HEK293 (cell line): ENCODE data around the gene SLC39A1.

ENCODE experiments used
- CTCF ChIA-PET: fragments of 350-600 bp; formaldehyde crosslinking; extraction: SDS; loops from one replicate; lab custom pipeline; 2021; ENCODE audit warnings: antibody characterized with exemption; lab: Yijun Ruan, JAX
- POLR2A ChIA-PET: fragments of 300-600 bp; formaldehyde crosslinking; extraction: SDS; loops from one replicate; lab custom pipeline; 2020; ENCODE audit warnings: antibody characterized with exemption, inconsistent platforms; lab: Yijun Ruan, JAX
- H3K27ac ChIP-seq: fragments of 200-500 bp; sonication (Bioruptor generic); 2 replicates; pipeline ENCODE4 v1.5.1; 2014; ENCODE audit warnings: low read depth, low read length, control low read depth, inconsistent platforms; ENCODE audit errors: extremely low read depth
- H3K36me3 ChIP-seq, 2 experiments: fragments of 200-500 bp in 1 of 2; sonication (Bioruptor generic) in 1 of 2; 1 replicate in 1 of 2; 2 replicates in 1 of 2; pipeline ENCODE4 v1.5.1; 2014 to 2017; ENCODE audit warnings: inconsistent platforms in 2 of 2, low read length in 2 of 2; ENCODE audit not compliant: control insufficient read depth in 2 of 2, insufficient read depth in 1 of 2
- H3K4me1 ChIP-seq: fragments of 200-500 bp; sonication (Bioruptor generic); 2 replicates; pipeline ENCODE4 v1.5.1; 2014; ENCODE audit warnings: mild to moderate bottlenecking, low read length, inconsistent platforms; ENCODE audit not compliant: control insufficient read depth, insufficient read depth
- H3K4me3 ChIP-seq: 2 replicates; pipeline ENCODE4 v1.5.1; 2011; ENCODE audit warnings: low read depth, mild to moderate bottlenecking, control low read depth, low read length, moderate library complexity
- H3K9me3 ChIP-seq: fragments of 200-500 bp; sonication (Bioruptor generic); 2 replicates; pipeline ENCODE4 v1.5.1; 2014; ENCODE audit warnings: low read depth, low read length, inconsistent platforms; ENCODE audit not compliant: control insufficient read depth, insufficient read depth
- KLF8 ChIP-seq: fragments of 450-650 bp; formaldehyde crosslinking; IDR thresholded peaks from 2 replicates; pipeline ENCODE4 v1.5.1; 2016; ENCODE audit warnings: missing biosample characterization, missing genetic modification characterization
- MEIS1 ChIP-seq: sonication (generic); formaldehyde crosslinking; IDR thresholded peaks from 2 replicates; pipeline ENCODE4 v1.8.1; 2022; ENCODE audit warnings: missing genetic modification reagents, mild to moderate bottlenecking, borderline replicate concordance
- OVOL3 ChIP-seq: fragments of 450-650 bp; formaldehyde crosslinking; IDR thresholded peaks from 2 replicates; pipeline ENCODE4 v1.5.1; 2016; ENCODE audit warnings: missing biosample characterization, missing genetic modification characterization
- SCRT1 ChIP-seq: fragments of 450-650 bp; formaldehyde crosslinking; IDR thresholded peaks from 2 replicates; pipeline ENCODE4 v1.5.1; 2016; ENCODE audit warnings: missing biosample characterization, missing genetic modification characterization, borderline replicate concordance
- ZBTB1 ChIP-seq: fragments of 450-650 bp; formaldehyde crosslinking; IDR thresholded peaks from 2 replicates; pipeline ENCODE4 v1.5.1; 2016; ENCODE audit warnings: missing biosample characterization, missing genetic modification characterization
- ZBTB26 ChIP-seq: fragments of 450-650 bp; formaldehyde crosslinking; optimal IDR thresholded peaks from 2 replicates; pipeline ENCODE3; 2016; ENCODE audit warnings: missing biosample characterization, mild to moderate bottlenecking, missing genetic modification characterization
- ZBTB49 ChIP-seq: fragments of 450-650 bp; formaldehyde crosslinking; IDR thresholded peaks from 2 replicates; pipeline ENCODE4 v1.5.1; 2016; ENCODE audit warnings: missing biosample characterization, missing genetic modification characterization, low read depth
- ZBTB7A ChIP-seq: fragments of 450-650 bp; formaldehyde crosslinking; IDR thresholded peaks from 2 replicates; pipeline ENCODE4 v1.5.1; 2016; ENCODE audit warnings: low read depth, missing biosample characterization, missing genetic modification characterization
- ZIC2 ChIP-seq: fragments of 450-650 bp; formaldehyde crosslinking; IDR thresholded peaks from 2 replicates; pipeline ENCODE4 v1.5.1; 2016; ENCODE audit warnings: missing biosample characterization, missing genetic modification characterization
- ZNF121 ChIP-seq: fragments of 450-650 bp; formaldehyde crosslinking; IDR thresholded peaks from 2 replicates; pipeline ENCODE4 v1.5.1; 2016; ENCODE audit warnings: missing biosample characterization, missing genetic modification characterization
- ZNF174 ChIP-seq: fragments of 450-650 bp; formaldehyde crosslinking; IDR thresholded peaks from 2 replicates; pipeline ENCODE4 v1.5.0; 2017; ENCODE audit warnings: missing biosample characterization, mild to moderate bottlenecking, missing genetic modification characterization
- ZNF19 ChIP-seq: fragments of 450-650 bp; formaldehyde crosslinking; IDR thresholded peaks from 2 replicates; pipeline ENCODE4; 2016; ENCODE audit warnings: missing biosample characterization, missing genetic modification characterization, low read depth
- ZNF280C ChIP-seq: fragments of 450-650 bp; formaldehyde crosslinking; IDR thresholded peaks from 2 replicates; pipeline ENCODE4 v1.5.1; 2016; ENCODE audit warnings: missing biosample characterization, missing genetic modification characterization
- ZNF391 ChIP-seq: fragments of 450-650 bp; formaldehyde crosslinking; IDR thresholded peaks from 2 replicates; pipeline ENCODE4 v1.5.1; 2016; ENCODE audit warnings: low read depth, missing biosample characterization, missing genetic modification characterization, borderline replicate concordance
- ZNF426 ChIP-seq: fragments of 450-650 bp; formaldehyde crosslinking; IDR thresholded peaks from 2 replicates; pipeline ENCODE4 v1.5.1; 2017; ENCODE audit warnings: missing biosample characterization, missing genetic modification characterization, mild to moderate bottlenecking, inconsistent platforms, moderate library complexity
- ZNF549 ChIP-seq: fragments of 450-650 bp; IDR thresholded peaks from 2 replicates; pipeline ENCODE4 v1.5.1; 2018; ENCODE audit warnings: missing biosample characterization, missing genetic modification characterization, mild to moderate bottlenecking, inconsistent platforms, moderate library complexity
- ZNF558 ChIP-seq: fragments of 450-650 bp; formaldehyde crosslinking; IDR thresholded peaks from 2 replicates; pipeline ENCODE4 v1.5.1; 2016; ENCODE audit warnings: missing biosample characterization, missing genetic modification characterization
- ZNF639 ChIP-seq: fragments of 450-650 bp; formaldehyde crosslinking; IDR thresholded peaks from 2 replicates; pipeline ENCODE4 v1.5.1; 2016; ENCODE audit warnings: missing biosample characterization, missing genetic modification characterization
- ZNF670 ChIP-seq: fragments of 450-650 bp; formaldehyde crosslinking; IDR thresholded peaks from 2 replicates; pipeline ENCODE4 v1.5.1; 2016; ENCODE audit warnings: missing biosample characterization, missing genetic modification characterization, low read depth
- ZNF701 ChIP-seq: fragments of 450-650 bp; formaldehyde crosslinking; IDR thresholded peaks from 2 replicates; pipeline ENCODE4 v1.5.1; 2016; ENCODE audit warnings: missing biosample characterization, missing genetic modification characterization
- ZNF792 ChIP-seq: fragments of 450-650 bp; formaldehyde crosslinking; IDR thresholded peaks from 2 replicates; pipeline ENCODE4 v1.5.1; 2016; ENCODE audit warnings: missing biosample characterization, missing genetic modification characterization
- ZSCAN16 ChIP-seq: fragments of 450-650 bp; formaldehyde crosslinking; IDR thresholded peaks from 2 replicates; pipeline ENCODE4 v1.5.1; 2016; ENCODE audit warnings: missing biosample characterization, missing genetic modification characterization
- ZSCAN23 ChIP-seq: fragments of 450-650 bp; formaldehyde crosslinking; IDR thresholded peaks from 2 replicates; pipeline ENCODE4 v1.5.1; 2016; ENCODE audit warnings: missing biosample characterization, missing genetic modification characterization
- TF ChIP-seq, protein P1 (sequence below): fragments of 450-650 bp; formaldehyde crosslinking; IDR thresholded peaks from 2 replicates; pipeline ENCODE4 v1.5.1; 2016; ENCODE audit warnings: missing biosample characterization, missing genetic modification characterization, borderline replicate concordance
- TF ChIP-seq, protein P2 (sequence below): fragments of 450-650 bp; formaldehyde crosslinking; IDR thresholded peaks from 2 replicates; pipeline ENCODE4 v1.5.1; 2016; ENCODE audit warnings: missing biosample characterization, missing genetic modification characterization

Gene SLC39A1

DNA sequence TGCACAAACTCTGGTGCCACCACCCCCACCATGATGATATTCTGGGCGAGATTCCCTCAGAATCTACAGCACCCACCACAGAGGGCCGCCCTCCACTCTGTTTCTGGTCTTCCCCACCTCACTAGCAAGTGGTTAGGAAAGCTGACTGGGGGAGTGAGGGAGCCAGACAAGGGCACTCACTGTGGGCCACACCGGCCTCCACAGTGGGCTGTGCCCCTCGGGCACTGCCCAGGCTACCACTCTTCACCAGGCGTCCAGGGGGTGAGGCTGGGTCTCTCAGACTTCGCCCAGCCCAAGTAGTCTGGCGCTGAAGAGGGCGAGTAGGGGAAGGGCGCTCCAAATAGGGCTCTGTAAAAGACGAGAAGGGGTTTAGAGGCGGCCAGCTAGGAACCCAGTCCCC is 29.4 kb downstream of the SLC39A1 start (continued):
- no peak for TF ChIP-seq ZBTB26
- no peak for TF ChIP-seq ZSCAN23 (tag by site-specific recombination)
- TF ChIP-seq, protein P1, sequence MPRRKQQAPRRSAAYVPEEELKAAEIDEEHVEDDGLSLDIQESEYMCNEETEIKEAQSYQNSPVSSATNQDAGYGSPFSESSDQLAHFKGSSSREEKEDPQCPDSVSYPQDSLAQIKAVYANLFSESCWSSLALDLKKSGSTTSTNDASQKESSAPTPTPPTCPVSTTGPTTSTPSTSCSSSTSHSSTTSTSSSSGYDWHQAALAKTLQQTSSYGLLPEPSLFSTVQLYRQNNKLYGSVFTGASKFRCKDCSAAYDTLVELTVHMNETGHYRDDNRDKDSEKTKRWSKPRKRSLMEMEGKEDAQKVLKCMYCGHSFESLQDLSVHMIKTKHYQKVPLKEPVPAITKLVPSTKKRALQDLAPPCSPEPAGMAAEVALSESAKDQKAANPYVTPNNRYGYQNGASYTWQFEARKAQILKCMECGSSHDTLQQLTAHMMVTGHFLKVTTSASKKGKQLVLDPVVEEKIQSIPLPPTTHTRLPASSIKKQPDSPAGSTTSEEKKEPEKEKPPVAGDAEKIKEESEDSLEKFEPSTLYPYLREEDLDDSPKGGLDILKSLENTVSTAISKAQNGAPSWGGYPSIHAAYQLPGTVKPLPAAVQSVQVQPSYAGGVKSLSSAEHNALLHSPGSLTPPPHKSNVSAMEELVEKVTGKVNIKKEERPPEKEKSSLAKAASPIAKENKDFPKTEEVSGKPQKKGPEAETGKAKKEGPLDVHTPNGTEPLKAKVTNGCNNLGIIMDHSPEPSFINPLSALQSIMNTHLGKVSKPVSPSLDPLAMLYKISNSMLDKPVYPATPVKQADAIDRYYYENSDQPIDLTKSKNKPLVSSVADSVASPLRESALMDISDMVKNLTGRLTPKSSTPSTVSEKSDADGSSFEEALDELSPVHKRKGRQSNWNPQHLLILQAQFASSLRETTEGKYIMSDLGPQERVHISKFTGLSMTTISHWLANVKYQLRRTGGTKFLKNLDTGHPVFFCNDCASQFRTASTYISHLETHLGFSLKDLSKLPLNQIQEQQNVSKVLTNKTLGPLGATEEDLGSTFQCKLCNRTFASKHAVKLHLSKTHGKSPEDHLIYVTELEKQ = no peak
- no peak for TF ChIP-seq OVOL3 (tag by site-specific recombination)
- TF ChIP-seq SCRT1 (tag by site-specific recombination) = no peak
- no peak for TF ChIP-seq ZBTB49

GRCh38 chr1:153933430-153933829 is 29.9 kb downstream of the SLC39A1 start:
- Histone ChIP-seq H3K4me1 (no peaks in the 10 kb centered on the region), H3K9me3 (no peaks in the 10 kb centered on the region), H3K27ac (no peak overlapping the region), H3K4me3 (no peak overlapping the region), H3K36me3 (peaks cover 4 to 78% of the 10 kb centered on the region in 2 experiments; a peak in 2 of 3 replicates)
- POLR2A ChIA-PET = interaction anchor here (0.5 to 0.6 kb wide), 2 partner anchors 9 to 39 kb away, joined by 4 read pairs; no protein-coding TSS in a partner anchor
- no peak for TF ChIP-seq ZNF549 (tag by site-specific recombination)
- TF ChIP-seq ZSCAN16 (tag by site-specific recombination) = no peak
- TF ChIP-seq ZNF174 = no peak
- no peak for TF ChIP-seq MEIS1
- no peak for TF ChIP-seq ZBTB7A
- TF ChIP-seq ZNF701 = no peak
- no peak for TF ChIP-seq ZNF391
- TF ChIP-seq KLF8 (tag by site-specific recombination) = no peak
- TF ChIP-seq ZNF426 (tag by site-specific recombination) = no peak
- no peak for TF ChIP-seq ZNF558 (tag by site-specific recombination)
- TF ChIP-seq ZIC2 (tag by site-specific recombination) = no peak
- TF ChIP-seq, protein P2, sequence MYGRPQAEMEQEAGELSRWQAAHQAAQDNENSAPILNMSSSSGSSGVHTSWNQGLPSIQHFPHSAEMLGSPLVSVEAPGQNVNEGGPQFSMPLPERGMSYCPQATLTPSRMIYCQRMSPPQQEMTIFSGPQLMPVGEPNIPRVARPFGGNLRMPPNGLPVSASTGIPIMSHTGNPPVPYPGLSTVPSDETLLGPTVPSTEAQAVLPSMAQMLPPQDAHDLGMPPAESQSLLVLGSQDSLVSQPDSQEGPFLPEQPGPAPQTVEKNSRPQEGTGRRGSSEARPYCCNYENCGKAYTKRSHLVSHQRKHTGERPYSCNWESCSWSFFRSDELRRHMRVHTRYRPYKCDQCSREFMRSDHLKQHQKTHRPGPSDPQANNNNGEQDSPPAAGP (tag by site-specific recombination) = no peak
- TF ChIP-seq ZNF19 (tag by site-specific recombination) = no peak
- no peak for TF ChIP-seq ZNF670 (tag by site-specific recombination)
- TF ChIP-seq ZBTB1 (tag by site-specific recombination) = no peak
- no peak for TF ChIP-seq ZNF639
- TF ChIP-seq SCRT1 (tag by site-specific recombination) = no peak
- TF ChIP-seq ZNF121 (tag by site-specific recombination) = no peak
- TF ChIP-seq ZNF792 = no peak
- TF ChIP-seq ZNF280C (tag by site-specific recombination) = no peak
- CTCF ChIA-PET = no interaction called here
